Suprapubic skin (tissue), 3 donors: ENCODE results near the gene MRPL32.

Experiments used
- CTCF ChIP-seq, 2 donors: fragments of 200-600 bp in 1 of 2; fragments of 450-650 bp in 1 of 2; sonication (generic) in 1 of 2; IDR thresholded peaks; one replicate each; pipeline ENCODE4 v1.5.1; 2016 to 2019; ENCODE audit warnings: antibody characterized with exemption in 2 of 2, mild to moderate bottlenecking in 1 of 2, moderate library complexity in 1 of 2
- POLR2A ChIP-seq, 2 donors: fragments of 450-650 bp; IDR thresholded peaks; one replicate each; pipeline ENCODE4 v1.6.1; 2017; ENCODE audit warnings: antibody characterized with exemption in 2 of 2, mild to moderate bottlenecking in 2 of 2, moderate library complexity in 2 of 2

GRCh38 chr7:42902331-42902730 lies 29.8 kb upstream of the MRPL32 start:
- TF ChIP-seq CTCF (IDR thresholded peaks at IDR 0.05) = no peak
- no peak for TF ChIP-seq POLR2A (IDR thresholded peaks at IDR 0.05)
